PC-9 (cell line): ENCODE measurements around the gene LHX1.

Experiments used
- CTCF ChIP-seq: fragments of 200-600 bp; sonication (generic); conservative IDR thresholded peaks from 2 replicates; pipeline ENCODE4 v1.6.1; 2017; ENCODE audit warnings: mixed run types, antibody characterized with exemption, mild to moderate bottlenecking, moderate library complexity
- EZH2 ChIP-seq: fragments of 200-600 bp; sonication (generic); IDR thresholded peaks from 2 replicates; pipeline ENCODE4 v1.8.0; 2017; ENCODE audit warnings: antibody characterized with exemption, low read depth

GRCh38 chr17:36979565-36979941 lies 42.3 kb downstream of the LHX1 start:
- no peak for TF ChIP-seq CTCF
- TF ChIP-seq EZH2: no peak
